ENCODE measurements around the gene SLF2. TPM values are rescaled to one million over a fixed set of nuclear protein-coding genes. Genes with fewer than 3 reads are reported as not detected.

Gene SLF2
- total and polyA plus RNA-seq, 2 of the 13 experiments (the other 11 are each of a cell fraction or from before 2014, with no cell fraction given), result 12.2 to 48.1 TPM

- no peak for TF ChIP-seq ZBTB46 (CRISPR knock-in tag; IDR thresholded peaks at IDR 0.05; ENCODE audit: borderline replicate concordance)
- TF ChIP-seq TAF15 (IDR thresholded peaks at IDR 0.05; ENCODE audit: low read depth, low read length, poor library complexity, severe bottlenecking), result peak; percentile 94
- TF ChIP-seq ZNF251 (CRISPR knock-in tag; IDR thresholded peaks at IDR 0.05), result no peak
- peak; percentile 98 for TF ChIP-seq KDM2A (CRISPR knock-in tag; IDR thresholded peaks at IDR 0.05; ENCODE audit: borderline replicate concordance, low read depth)
- 0 out of 2 replicates have a peak, but pooled peaks have one; percentile 47 for TF ChIP-seq ISX (CRISPR knock-in tag; conservative IDR thresholded peaks at IDR 0.05)
- TF ChIP-seq EED (CRISPR knock-in tag; IDR thresholded peaks at IDR 0.05), result peak; percentile 64; the same call in 1 of the 2 replicates
- TF ChIP-seq ZNF7 (CRISPR knock-in tag; IDR thresholded peaks at IDR 0.05), result no peak
- TF ChIP-seq ZNF446 (CRISPR knock-in tag; IDR thresholded peaks at IDR 0.05), result no peak
- peak; percentile 29; the same call in 1 of the 2 replicates for TF ChIP-seq YEATS4 (CRISPR knock-in tag; IDR thresholded peaks at IDR 0.05; ENCODE audit: borderline replicate concordance)
- TF ChIP-seq HOXA3 (CRISPR knock-in tag; IDR thresholded peaks at IDR 0.05), result peak; percentile 54; the same call in 1 of the 2 replicates
- TF ChIP-seq, protein P1, sequence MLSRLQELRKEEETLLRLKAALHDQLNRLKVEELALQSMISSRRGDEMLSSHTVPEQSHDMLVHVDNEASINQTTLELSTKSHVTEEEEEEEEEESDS (CRISPR knock-in tag; IDR thresholded peaks at IDR 0.05; ENCODE audit: borderline replicate concordance), result 0 out of 2 replicates have a peak, but pooled peaks have one; percentile 47
- TF ChIP-seq POLR2AphosphoS2 (IDR thresholded peaks at IDR 0.05; ENCODE audit: low read depth, low read length), result 0 out of 2 replicates have a peak, but pooled peaks have one; percentile 43
- TF ChIP-seq EP300 (IDR thresholded peaks at IDR 0.05; ENCODE audit: low read depth in 2 of 2, low read length in 2 of 2), result no peak
- 0 out of 2 replicates have a peak, but pooled peaks have one; percentile 18 for TF ChIP-seq EP300 (CRISPR knock-in tag; IDR thresholded peaks at IDR 0.05; ENCODE audit: borderline replicate concordance)
- peak; percentile 78; the same call in 1 of the 2 replicates for TF ChIP-seq NRL (CRISPR knock-in tag; IDR thresholded peaks at IDR 0.05; ENCODE audit: borderline replicate concordance)
- TF ChIP-seq ZNF276 (CRISPR knock-in tag; IDR thresholded peaks at IDR 0.05; ENCODE audit: low read depth), result no peak
- TF ChIP-seq ATF7 (IDR thresholded peaks at IDR 0.05), result no peak
- peak; percentile 15; the same call in 1 of the 2 replicates for TF ChIP-seq ATF7 (CRISPR knock-in tag; IDR thresholded peaks at IDR 0.05)
- TF ChIP-seq KDM5B (CRISPR knock-in tag; IDR thresholded peaks at IDR 0.05; ENCODE audit: borderline replicate concordance), result peak; percentile 83; the same call in 1 of the 2 replicates
- TF ChIP-seq TAF1 (CRISPR knock-in tag; IDR thresholded peaks at IDR 0.05), result peak; percentile 87
- TF ChIP-seq ZNF619 (CRISPR knock-in tag; IDR thresholded peaks at IDR 0.05), result peak; percentile 91
- TF ChIP-seq, protein P2, sequence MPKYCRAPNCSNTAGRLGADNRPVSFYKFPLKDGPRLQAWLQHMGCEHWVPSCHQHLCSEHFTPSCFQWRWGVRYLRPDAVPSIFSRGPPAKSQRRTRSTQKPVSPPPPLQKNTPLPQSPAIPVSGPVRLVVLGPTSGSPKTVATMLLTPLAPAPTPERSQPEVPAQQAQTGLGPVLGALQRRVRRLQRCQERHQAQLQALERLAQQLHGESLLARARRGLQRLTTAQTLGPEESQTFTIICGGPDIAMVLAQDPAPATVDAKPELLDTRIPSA (CRISPR knock-in tag; IDR thresholded peaks at IDR 0.05; ENCODE audit: borderline replicate concordance), result peak; percentile 96; the same call in 1 of the 2 replicates
- peak; percentile 55; the same call in 1 of the 2 replicates for TF ChIP-seq ZNF503 (CRISPR knock-in tag; IDR thresholded peaks at IDR 0.05)
- peak; percentile 93 for TF ChIP-seq PHF8 (CRISPR knock-in tag; IDR thresholded peaks at IDR 0.05)
These were observed 74.4 kb downstream of the SLF2 start, which contains the start of the genes MRPL43 and TWNK (continued) for GRCh38 chr10:100986952-100987684.

Data from HepG2 (cell line).